Adrenal gland (tissue), 5 donors: ENCODE results near the gene BUD13.

ENCODE experiments used
- POLR2A ChIP-seq, 2 donors: fragments of 450-650 bp; IDR thresholded peaks; one replicate each; pipeline ENCODE4 v1.6.1; 2017; ENCODE audit warnings: antibody characterized with exemption in 2 of 2, mild to moderate bottlenecking in 2 of 2, moderate library complexity in 1 of 2
- TF ChIP-seq, protein P1 (sequence below), 6 experiments: fragments of 450-650 bp in 4 of 6; fragments of 200-600 bp in 2 of 6; sonication (generic) in 1 of 6; IDR thresholded peaks; 1 replicate in 5 of 6; 2 replicates in 1 of 6; pipeline versions ENCODE4 v1.5.1 to v1.8.0; 2016 to 2021; ENCODE audit warnings: antibody characterized with exemption in 6 of 6, mild to moderate bottlenecking in 2 of 6, moderate library complexity in 1 of 6
- donor health status: DM: no; HTN: no; CAD: no.

DNA sequence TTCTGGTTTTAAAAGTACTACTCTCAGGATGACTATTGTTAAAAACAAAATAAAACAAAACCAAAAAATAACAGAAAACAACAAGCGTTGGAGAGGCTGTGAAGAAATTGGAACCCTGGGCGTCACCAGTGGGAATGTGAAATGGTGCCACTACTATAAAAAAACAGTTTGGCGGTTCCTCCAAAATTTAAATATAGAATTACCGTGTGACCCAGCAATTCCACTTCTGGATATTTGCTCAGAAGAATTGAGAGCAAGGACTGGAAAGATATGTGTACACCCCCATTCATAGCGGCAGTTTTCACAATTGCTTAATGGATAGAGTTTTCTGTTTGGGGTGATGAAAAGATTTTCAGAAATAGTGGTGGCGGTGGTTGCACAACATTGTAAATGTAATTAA lies 41.7 kb upstream of the BUD13 start:
- TF ChIP-seq, protein P1, sequence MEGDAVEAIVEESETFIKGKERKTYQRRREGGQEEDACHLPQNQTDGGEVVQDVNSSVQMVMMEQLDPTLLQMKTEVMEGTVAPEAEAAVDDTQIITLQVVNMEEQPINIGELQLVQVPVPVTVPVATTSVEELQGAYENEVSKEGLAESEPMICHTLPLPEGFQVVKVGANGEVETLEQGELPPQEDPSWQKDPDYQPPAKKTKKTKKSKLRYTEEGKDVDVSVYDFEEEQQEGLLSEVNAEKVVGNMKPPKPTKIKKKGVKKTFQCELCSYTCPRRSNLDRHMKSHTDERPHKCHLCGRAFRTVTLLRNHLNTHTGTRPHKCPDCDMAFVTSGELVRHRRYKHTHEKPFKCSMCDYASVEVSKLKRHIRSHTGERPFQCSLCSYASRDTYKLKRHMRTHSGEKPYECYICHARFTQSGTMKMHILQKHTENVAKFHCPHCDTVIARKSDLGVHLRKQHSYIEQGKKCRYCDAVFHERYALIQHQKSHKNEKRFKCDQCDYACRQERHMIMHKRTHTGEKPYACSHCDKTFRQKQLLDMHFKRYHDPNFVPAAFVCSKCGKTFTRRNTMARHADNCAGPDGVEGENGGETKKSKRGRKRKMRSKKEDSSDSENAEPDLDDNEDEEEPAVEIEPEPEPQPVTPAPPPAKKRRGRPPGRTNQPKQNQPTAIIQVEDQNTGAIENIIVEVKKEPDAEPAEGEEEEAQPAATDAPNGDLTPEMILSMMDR (IDR thresholded peaks at IDR 0.05), result no peak
- no peak for TF ChIP-seq POLR2A (IDR thresholded peaks at IDR 0.05)
